K562 (cell line): ENCODE data around the gene CDKN2AIPNL. TPM values are rescaled to one million over a fixed set of nuclear protein-coding genes. Genes with fewer than 3 reads are reported as not detected.

Source experiments
- ATAC-seq: fragments of 200-7000 bp; cut with Tn5 transposase; 3 replicates; pipeline ENCODE4 v1.9.1; 2020; ENCODE audit warnings: moderate library complexity
- BruUV-seq: library from RNA; stranded (reverse); fragments of 400-500 nt; replicated peaks from 2 replicates; lab custom pipeline; 2021; lab: Mats Ljungman, UMichigan
- CTCF ChIA-PET: fragments of 300-600 bp; formaldehyde crosslinking; extraction: SDS; loops from one replicate; lab custom pipeline; 2021; ENCODE audit warnings: low intra/inter-chr PET ratio; lab: Yijun Ruan, JAX
- POLR2A ChIA-PET: fragments of 300-600, 350-650 bp; sonication (Branson Sonifier 250); formaldehyde crosslinking; extraction: SDS; loops from one replicate; lab custom pipeline; 2021; ENCODE audit warnings: antibody characterized with exemption, inconsistent platforms; lab: Yijun Ruan, JAX
- DNase-seq, 4 experiments: peaks; one replicate each; pipeline versions ENCODE4 v3.0.0 to v3.0.0-alpha.2; 2011 to 2018; ENCODE audit warnings: low spot score in 3 of 4, mixed read lengths in 3 of 4; ENCODE audit errors: extremely low read depth in 1 of 4
- FAIRE-seq: peaks from 2 replicates; lab custom pipeline; 2011; peaks lifted over from hg19 to GRCh38; lab: Jason Lieb, UNC
- H2AFZ ChIP-seq: 2 replicates; pipeline ENCODE4 v1.6.0; 2011; ENCODE audit warnings: low read depth, low read length, control low read depth, inconsistent platforms
- H3K27ac ChIP-seq: fragments of 200-600 bp; 3 replicates; pipeline ENCODE4 v1.8.0; 2011; ENCODE audit warnings: low read depth, mild to moderate bottlenecking, control low read depth, inconsistent platforms, low read length, moderate library complexity, mixed read lengths; ENCODE audit errors: extremely low read depth
- H3K27me3 ChIP-seq, 2 experiments: fragments of 300-600 bp in 1 of 2; 2 replicates in 1 of 2; 3 replicates in 1 of 2; pipeline versions ENCODE4 v1.6.0 to v1.8.0; 2011; ENCODE audit warnings: inconsistent platforms in 2 of 2, low read length in 2 of 2, mild to moderate bottlenecking in 1 of 2, mixed read lengths in 1 of 2, moderate library complexity in 1 of 2; ENCODE audit not compliant: control insufficient read depth in 2 of 2, insufficient read depth in 2 of 2
- H3K36me3 ChIP-seq: fragments of 300-600 bp; 3 replicates; pipeline ENCODE4 v1.8.0; 2011; ENCODE audit warnings: mild to moderate bottlenecking, low read length, inconsistent platforms; ENCODE audit not compliant: control insufficient read depth, insufficient read depth
- H3K4me1 ChIP-seq, 2 experiments: fragments of 200-600 bp in 1 of 2; replicated peaks in 1 of 2; 2 replicates in 1 of 2; 3 replicates in 1 of 2; pipeline versions ENCODE4 v1.5.1 to v1.8.0; 2011; ENCODE audit warnings: inconsistent platforms in 2 of 2, low read length in 2 of 2, mild to moderate bottlenecking in 1 of 2, mixed read lengths in 1 of 2, moderate library complexity in 1 of 2; ENCODE audit not compliant: control insufficient read depth in 2 of 2, insufficient read depth in 2 of 2
- H3K4me2 ChIP-seq: 2 replicates; pipeline ENCODE4 v1.6.1; 2011; ENCODE audit warnings: low read length, control low read depth, inconsistent platforms, mixed read lengths; ENCODE audit not compliant: insufficient read depth
- H3K4me3 ChIP-seq: fragments of 200-600 bp; sonication (generic), shearing (Covaris generic); 2 replicates; pipeline ENCODE4 v1.5.1; 2016; ENCODE audit warnings: control low read depth, inconsistent platforms
- H3K79me2 ChIP-seq: fragments of 200-600 bp; 3 replicates; pipeline ENCODE4 v1.8.0; 2011; ENCODE audit warnings: low read length, inconsistent platforms; ENCODE audit not compliant: control insufficient read depth, insufficient read depth
- H3K9ac ChIP-seq, 2 experiments: 2 replicates each; pipeline versions ENCODE4 v1.6.0 to v1.6.1; 2011; ENCODE audit warnings: low read depth in 2 of 2, low read length in 2 of 2, control low read depth in 1 of 2, inconsistent platforms in 1 of 2, mild to moderate bottlenecking in 1 of 2, mixed read lengths in 1 of 2; ENCODE audit not compliant: insufficient read depth in 1 of 2
- H3K9me1 ChIP-seq: one replicate; pipeline ENCODE4 v1.6.0; 2011; ENCODE audit warnings: inconsistent platforms, mild to moderate bottlenecking, low read length, moderate library complexity; ENCODE audit not compliant: control insufficient read depth, insufficient read depth
- H3K9me3 ChIP-seq: replicated peaks from 2 replicates; pipeline ENCODE4 v1.5.1; 2011; ENCODE audit warnings: low read depth, low read length, inconsistent platforms; ENCODE audit not compliant: control insufficient read depth, insufficient read depth
- H4K20me1 ChIP-seq: replicated peaks from 2 replicates; pipeline ENCODE4 v1.6.1; 2011; ENCODE audit warnings: low read length, inconsistent platforms, mixed read lengths; ENCODE audit not compliant: control insufficient read depth, insufficient read depth
- CBFA2T3 ChIP-seq: fragments of 450-650 bp; IDR thresholded peaks from 2 replicates; pipeline ENCODE4 v1.6.1; 2017
- CBX2 ChIP-seq: fragments of 200-600 bp; sonication (generic); IDR thresholded peaks from one replicate; pipeline ENCODE4 v1.6.1; 2012; ENCODE audit warnings: mild to moderate bottlenecking, low read length, inconsistent platforms; ENCODE audit not compliant: insufficient read depth, poor library complexity, severe bottlenecking
- FOSL1 ChIP-seq: fragments of 200-800 bp; sonication (Bioruptor generic); conservative IDR thresholded peaks from 2 replicates; pipeline ENCODE4 v1.6.1; 2016; ENCODE audit warnings: missing genetic modification characterization, missing compliant biosample characterization
- JUND ChIP-seq, 2 experiments: IDR thresholded peaks; 2 replicates in 1 of 2; 3 replicates in 1 of 2; pipeline ENCODE4 v1.6.1; 2011; ENCODE audit warnings: borderline replicate concordance in 2 of 2, low read depth in 2 of 2, low read length in 2 of 2, improper control_type of control experiment in 1 of 2, missing biosample characterization in 1 of 2, missing genetic modification characterization in 1 of 2, missing genetic modification reagents in 1 of 2
- NCOA6 ChIP-seq: fragments of 450-650 bp; IDR thresholded peaks from 2 replicates; pipeline ENCODE4 v1.6.1; 2017; ENCODE audit warnings: mild to moderate bottlenecking
- RUNX1 ChIP-seq: sonication (generic); IDR thresholded peaks from 2 replicates; pipeline ENCODE4 v1.6.1; 2016; ENCODE audit warnings: antibody characterized with exemption, low read depth
- WGBS: fragments of 100-300 bp; shearing (Covaris generic); methylation state at CpG from one replicate; pipeline ENCODE4 v1.1.6; 2016; ENCODE audit warnings: low coverage, mixed read lengths; ENCODE audit not compliant: insufficient coverage; ENCODE audit errors: missing lambda C conversion rate; 5-methylcytosine and 5-hydroxymethylcytosine counted together
- in situ Hi-C: fragments of 300-500 bp; cut with MboI; formaldehyde crosslinking; loops from 4 replicates; pipeline ENCODE4 v1.15.0; 2018; ENCODE audit warnings: inconsistent platforms, mixed read lengths
- intact Hi-C: fragments of 100-400 bp; cut with micrococcal nuclease; formaldehyde crosslinking; loops from 2 replicates; pipeline ENCODE4 v1.14.2; 2022
- polyA plus RNA-seq, 8 experiments: library from polyadenylated mRNA; depleted of rRNA in 4 of 8; stranded (reverse) in 5 of 8; unstranded in 3 of 8; fragments of >200 nt; fragmentation: Nextera tagmentation in 2 of 8; fragmentation: Illumina TruSeq in 1 of 8; extraction: Ambion mirVana in 2 of 8; extraction: Trizol in 1 of 8; gene quantifications; 2 replicates each; pipeline versions ENCODE4 v1.2.1 to v1.2.3, GENCODE V29; 2011 to 2014; ENCODE audit warnings: inconsistent platforms in 1 of 8, missing spikeins in 1 of 8
- total RNA-seq, 7 experiments: library from RNA; depleted of rRNA in 6 of 7; stranded (reverse); fragments of >200 nt in 6 of 7; fragmentation: Illumina TruSeq in 2 of 7; extraction: Trizol in 2 of 7; gene quantifications; 2 replicates each; pipeline versions ENCODE4 v1.2.1 to v1.2.3, GENCODE V29; 2011 to 2021; ENCODE audit warnings: low replicate concordance in 1 of 7

The CDKN2AIPNL gene
- total and polyA plus RNA-seq, 9 of the 15 experiments (the other 6 are each of a cell fraction or from before 2014, with no cell fraction given) = 19.9 to 46.9 (median 42.2) TPM

- 9% methylated on average over 1 of the region's 1 CpG for WGBS
- BruUV-seq = no TSS peak
- ChIA-PET POLR2A (interaction anchor here (1.0 to 1.6 kb wide), 2 partner anchors 12 to 32 kb away, joined by 3 read pairs; no protein-coding TSS in a partner anchor), CTCF (no interaction called here)
- Histone ChIP-seq H3K27me3 (no peaks in the 10 kb centered on the region), H3K79me2 (peaks cover 24% of the 10 kb centered on the region), H3K4me1 (peaks cover 5 to 11% of the 10 kb centered on the region in 2 experiments; a peak in 3 of 5 replicates), H4K20me1 (no peaks in the 10 kb centered on the region), H3K27ac (no peak overlapping the region), H2AFZ (no peak overlapping the region), H3K9me1 (no peaks in the 10 kb centered on the region), H3K9ac (no peak overlapping the region), H3K36me3 (peaks cover 38% of the 10 kb centered on the region; the same call in 2 of the 3 replicates), H3K9me3 (no peaks in the 10 kb centered on the region), H3K4me2 (no peak overlapping the region), H3K4me3 (no peak overlapping the region)
- ATAC-seq = no peak
- peak in 1 of 4 experiments; percentile 16 for DNase-seq
- no peak for FAIRE-seq
- TF ChIP-seq FOSL1 (peak; percentile 53), NCOA6 (no peak), JUND (IDR thresholded peaks at IDR 0.05; ENCODE audit: borderline replicate concordance, low read depth, low read length) (peak; percentile 18; the same call in 1 of the 2 replicates), JUND (tag; IDR thresholded peaks at IDR 0.05; ENCODE audit: borderline replicate concordance, low read depth, low read length) (no peak)
- in situ Hi-C loops = no loop called here
- intact Hi-C loops = no loop called here
Measured at GRCh38 chr5:134406390-134406789, 5.3 kb downstream of the CDKN2AIPNL start.

GRCh38 chr5:134403951-134404350, 7.7 kb downstream of the CDKN2AIPNL start:
- Histone ChIP-seq H4K20me1 (no peaks in the 10 kb centered on the region), H3K4me3 (no peak overlapping the region), H3K4me1 (peaks cover 0 to 4% of the 10 kb centered on the region in 2 experiments; a peak in 1 of 5 replicates), H3K9me3 (no peaks in the 10 kb centered on the region), H3K27ac (no peak overlapping the region), H3K27me3 (no peaks in the 10 kb centered on the region), H3K79me2 (0 out of 3 replicates have a peak, but pooled peaks cover under 1% of the 10 kb centered on the region), H3K36me3 (peaks cover 37% of the 10 kb centered on the region; the same call in 2 of the 3 replicates), H3K4me2 (no peak overlapping the region), H3K9me1 (no peaks in the 10 kb centered on the region), H3K9ac (no peak overlapping the region), H2AFZ (no peak overlapping the region)
- FAIRE-seq (peak; percentile 65), ATAC-seq (peak; percentile 42; the same call in 2 of the 3 replicates), DNase-seq (no peak)
- in situ Hi-C loops = no loop called here
- 46% methylated on average over 5 of the region's 5 CpGs for WGBS
- POLR2A ChIA-PET = interaction anchor here (0.6 to 2.1 kb wide), 5 partner anchors 10 to 182 kb away, joined by 3 to 4 read pairs (median 3); no protein-coding TSS in a partner anchor
- TF ChIP-seq CBFA2T3 = peak; percentile 38
- no peak for TF ChIP-seq CBX2
- no peak for TF ChIP-seq RUNX1
- CTCF ChIA-PET = no interaction called here
- no TSS peak for BruUV-seq
- intact Hi-C loops = no loop called here
